AG09309 (cell line): Measurements from ENCODE around the gene PRX.

ENCODE experiments used
- DNase-seq: peaks from one replicate; pipeline ENCODE4 v3.0.0-alpha.2; 2010; ENCODE audit warnings: low read depth
- H3K4me3 ChIP-seq: 2 replicates; pipeline ENCODE4 v1.5.1; 2011; ENCODE audit warnings: mild to moderate bottlenecking, low read depth, low read length, moderate library complexity; ENCODE audit not compliant: control insufficient read depth
- CTCF ChIP-seq: IDR thresholded peaks from 2 replicates; pipeline ENCODE4 v1.5.1; 2011; ENCODE audit warnings: mild to moderate bottlenecking, low read depth, low read length, inconsistent platforms; ENCODE audit not compliant: insufficient read depth, control insufficient read depth; ENCODE audit errors: missing control alignments

PRX gene

GRCh38 chr19:40362160-40362559 is 51.0 kb downstream of the PRX start:
- DNase-seq: no peak
- no peak for TF ChIP-seq CTCF
- no peak overlapping the region for H3K4me3 ChIP-seq

- no peak for DNase-seq
- no peak overlapping the region for H3K4me3 ChIP-seq
- TF ChIP-seq CTCF: no peak
These were observed 52.4 kb downstream of the PRX start for GRCh38 chr19:40360708-40361241.

GRCh38 chr19:40360020-40360707 is 53.0 kb downstream of the PRX start:
- DNase-seq: no peak
- TF ChIP-seq CTCF: no peak
- no peak overlapping the region for H3K4me3 ChIP-seq

- H3K4me3 ChIP-seq: no peak overlapping the region
- no peak for TF ChIP-seq CTCF
- DNase-seq: no peak
These were observed 54.4 kb downstream of the PRX start for GRCh38 chr19:40358773-40359172.

GRCh38 chr19:40357640-40358039 is 55.5 kb downstream of the PRX start:
- no peak for TF ChIP-seq CTCF
- no peak overlapping the region for H3K4me3 ChIP-seq
- DNase-seq: no peak

GRCh38 chr19:40356681-40357595 is 56.2 kb downstream of the PRX start:
- no peak overlapping the region for H3K4me3 ChIP-seq
- no peak for TF ChIP-seq CTCF
- no peak for DNase-seq
